ENCODE results near the gene LRRC3B.

DNA sequence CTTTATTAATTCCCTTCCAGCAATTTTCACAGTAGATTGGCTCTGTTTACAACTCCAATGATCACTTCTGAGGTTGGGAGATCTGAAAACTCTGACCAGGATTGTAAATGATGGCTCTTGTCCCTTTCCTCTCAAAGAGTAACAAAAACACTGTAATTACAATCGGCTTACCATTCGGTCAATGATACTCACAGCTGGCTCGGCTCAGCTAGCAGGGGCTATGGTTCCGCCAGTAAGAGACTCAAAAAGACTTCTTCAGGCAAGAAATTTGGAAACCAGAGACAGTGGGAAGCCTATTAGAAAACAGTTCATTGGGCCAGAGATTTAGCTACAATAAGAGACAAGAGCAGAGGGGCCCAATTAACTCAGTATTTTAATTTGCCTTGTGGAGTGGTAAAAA, 96.6 kb downstream of the LRRC3B start:
- TF ChIP-seq JUND (IDR thresholded peaks at IDR 0.05), result no peak
- TF ChIP-seq, protein P1, sequence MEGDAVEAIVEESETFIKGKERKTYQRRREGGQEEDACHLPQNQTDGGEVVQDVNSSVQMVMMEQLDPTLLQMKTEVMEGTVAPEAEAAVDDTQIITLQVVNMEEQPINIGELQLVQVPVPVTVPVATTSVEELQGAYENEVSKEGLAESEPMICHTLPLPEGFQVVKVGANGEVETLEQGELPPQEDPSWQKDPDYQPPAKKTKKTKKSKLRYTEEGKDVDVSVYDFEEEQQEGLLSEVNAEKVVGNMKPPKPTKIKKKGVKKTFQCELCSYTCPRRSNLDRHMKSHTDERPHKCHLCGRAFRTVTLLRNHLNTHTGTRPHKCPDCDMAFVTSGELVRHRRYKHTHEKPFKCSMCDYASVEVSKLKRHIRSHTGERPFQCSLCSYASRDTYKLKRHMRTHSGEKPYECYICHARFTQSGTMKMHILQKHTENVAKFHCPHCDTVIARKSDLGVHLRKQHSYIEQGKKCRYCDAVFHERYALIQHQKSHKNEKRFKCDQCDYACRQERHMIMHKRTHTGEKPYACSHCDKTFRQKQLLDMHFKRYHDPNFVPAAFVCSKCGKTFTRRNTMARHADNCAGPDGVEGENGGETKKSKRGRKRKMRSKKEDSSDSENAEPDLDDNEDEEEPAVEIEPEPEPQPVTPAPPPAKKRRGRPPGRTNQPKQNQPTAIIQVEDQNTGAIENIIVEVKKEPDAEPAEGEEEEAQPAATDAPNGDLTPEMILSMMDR (IDR thresholded peaks at IDR 0.05; ENCODE audit: low read depth, low read length, missing input control), result no peak
- no peak for TF ChIP-seq YY1 (IDR thresholded peaks at IDR 0.05)
- TF ChIP-seq NR2F2 (IDR thresholded peaks at IDR 0.05), result no peak
- no peak for TF ChIP-seq EGR1 (IDR thresholded peaks at IDR 0.05; ENCODE audit: low read depth in 2 of 2)
- TF ChIP-seq, protein P2, sequence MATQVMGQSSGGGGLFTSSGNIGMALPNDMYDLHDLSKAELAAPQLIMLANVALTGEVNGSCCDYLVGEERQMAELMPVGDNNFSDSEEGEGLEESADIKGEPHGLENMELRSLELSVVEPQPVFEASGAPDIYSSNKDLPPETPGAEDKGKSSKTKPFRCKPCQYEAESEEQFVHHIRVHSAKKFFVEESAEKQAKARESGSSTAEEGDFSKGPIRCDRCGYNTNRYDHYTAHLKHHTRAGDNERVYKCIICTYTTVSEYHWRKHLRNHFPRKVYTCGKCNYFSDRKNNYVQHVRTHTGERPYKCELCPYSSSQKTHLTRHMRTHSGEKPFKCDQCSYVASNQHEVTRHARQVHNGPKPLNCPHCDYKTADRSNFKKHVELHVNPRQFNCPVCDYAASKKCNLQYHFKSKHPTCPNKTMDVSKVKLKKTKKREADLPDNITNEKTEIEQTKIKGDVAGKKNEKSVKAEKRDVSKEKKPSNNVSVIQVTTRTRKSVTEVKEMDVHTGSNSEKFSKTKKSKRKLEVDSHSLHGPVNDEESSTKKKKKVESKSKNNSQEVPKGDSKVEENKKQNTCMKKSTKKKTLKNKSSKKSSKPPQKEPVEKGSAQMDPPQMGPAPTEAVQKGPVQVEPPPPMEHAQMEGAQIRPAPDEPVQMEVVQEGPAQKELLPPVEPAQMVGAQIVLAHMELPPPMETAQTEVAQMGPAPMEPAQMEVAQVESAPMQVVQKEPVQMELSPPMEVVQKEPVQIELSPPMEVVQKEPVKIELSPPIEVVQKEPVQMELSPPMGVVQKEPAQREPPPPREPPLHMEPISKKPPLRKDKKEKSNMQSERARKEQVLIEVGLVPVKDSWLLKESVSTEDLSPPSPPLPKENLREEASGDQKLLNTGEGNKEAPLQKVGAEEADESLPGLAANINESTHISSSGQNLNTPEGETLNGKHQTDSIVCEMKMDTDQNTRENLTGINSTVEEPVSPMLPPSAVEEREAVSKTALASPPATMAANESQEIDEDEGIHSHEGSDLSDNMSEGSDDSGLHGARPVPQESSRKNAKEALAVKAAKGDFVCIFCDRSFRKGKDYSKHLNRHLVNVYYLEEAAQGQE (IDR thresholded peaks at IDR 0.05), result no peak
- TF ChIP-seq, protein P3, sequence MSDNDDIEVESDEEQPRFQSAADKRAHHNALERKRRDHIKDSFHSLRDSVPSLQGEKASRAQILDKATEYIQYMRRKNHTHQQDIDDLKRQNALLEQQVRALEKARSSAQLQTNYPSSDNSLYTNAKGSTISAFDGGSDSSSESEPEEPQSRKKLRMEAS (IDR thresholded peaks at IDR 0.05), result no peak
- TF ChIP-seq RAD21 (IDR thresholded peaks at IDR 0.05), result no peak
- TF ChIP-seq SP1 (IDR thresholded peaks at IDR 0.05), result no peak
- no peak for TF ChIP-seq TAF1 (conservative IDR thresholded peaks at IDR 0.05)
